Measurements from ENCODE around the gene HCN2. TPM values are rescaled to one million over a fixed set of nuclear protein-coding genes. Genes with fewer than 3 reads are reported as not detected.

HCN2 gene
- polyA plus RNA-seq, 1 donor from 2014 or later: 4.7 TPM

- no peaks in the 10 kb centered on the region for H3K27me3 ChIP-seq (ENCODE audit: insufficient read depth, low read depth, low read length)
- no peaks in the 10 kb centered on the region for H4K20me1 ChIP-seq (ENCODE audit: insufficient read depth)
- no peaks in the 10 kb centered on the region for H3K36me3 ChIP-seq (ENCODE audit: insufficient read depth, low read length)
These were observed 61.6 kb downstream of the HCN2 start for GRCh38 chr19:651114-651818.

GRCh38 chr19:651991-652390, 62.3 kb downstream of the HCN2 start:
- no peaks in the 10 kb centered on the region for H3K9me3 ChIP-seq (ENCODE audit: low read length)
- no peak overlapping the region for H3K4me3 ChIP-seq (ENCODE audit: low read length)
- H2AFZ ChIP-seq (ENCODE audit: low read depth, low read length): no peak overlapping the region
- H3K27me3 ChIP-seq (ENCODE audit: insufficient read depth, low read depth, low read length): no peaks in the 10 kb centered on the region
- H3K4me2 ChIP-seq (ENCODE audit: low read length): no peak overlapping the region
- no peak overlapping the region for H3K27ac ChIP-seq (ENCODE audit: low read length)
- no peak overlapping the region for H3K9ac ChIP-seq (ENCODE audit: low read length)
- H4K20me1 ChIP-seq (ENCODE audit: insufficient read depth): no peaks in the 10 kb centered on the region
- H3K9me2 ChIP-seq (ENCODE audit: insufficient read depth, low read length): no peaks in the 10 kb centered on the region
- peaks cover 23% of the 10 kb centered on the region for H3K79me2 ChIP-seq (replicated peaks; ENCODE audit: insufficient read depth, low read length)
- H3K36me3 ChIP-seq (ENCODE audit: insufficient read depth, low read length): no peaks in the 10 kb centered on the region
- H3F3A ChIP-seq (ENCODE audit: insufficient read depth, low read length, poor library complexity, severe bottlenecking): no peaks in the 10 kb centered on the region
- no peak for TF ChIP-seq SMC3 (conservative IDR thresholded peaks at IDR 0.05; ENCODE audit: poor library complexity)
- no peak for TF ChIP-seq TAF1 (IDR thresholded peaks at IDR 0.05; ENCODE audit: low read depth)
- no peak for TF ChIP-seq REST (IDR thresholded peaks at IDR 0.05; ENCODE audit: borderline replicate concordance)
- TF ChIP-seq MXI1 (conservative IDR thresholded peaks at IDR 0.05; ENCODE audit: poor library complexity, severe bottlenecking): no peak
- TF ChIP-seq CTCF (IDR thresholded peaks at IDR 0.05; ENCODE audit: poor library complexity, severe bottlenecking): no peak

More at GRCh38 chr19:651114-651818, 61.6 kb downstream of the HCN2 start:
- Histone ChIP-seq H3K27ac (ENCODE audit: low read length) (no peak overlapping the region), H3F3A (ENCODE audit: insufficient read depth, low read length, poor library complexity, severe bottlenecking) (no peaks in the 10 kb centered on the region), H3K9me3 (ENCODE audit: low read length) (no peaks in the 10 kb centered on the region), H3K4me2 (ENCODE audit: low read length) (no peak overlapping the region), H3K4me3 (ENCODE audit: low read length) (no peak overlapping the region), H2AFZ (ENCODE audit: low read depth, low read length) (no peak overlapping the region), H3K9ac (ENCODE audit: low read length) (no peak overlapping the region), H3K9me2 (ENCODE audit: insufficient read depth, low read length) (no peaks in the 10 kb centered on the region), H3K79me2 (replicated peaks; ENCODE audit: insufficient read depth, low read length) (peaks cover 23% of the 10 kb centered on the region)
- TF ChIP-seq EP300 (conservative IDR thresholded peaks at IDR 0.05; ENCODE audit: poor library complexity, severe bottlenecking): no peak
- TF ChIP-seq RAD21 (conservative IDR thresholded peaks at IDR 0.05): no peak
- no peak for TF ChIP-seq CTCF (IDR thresholded peaks at IDR 0.05; ENCODE audit: poor library complexity, severe bottlenecking)
- TF ChIP-seq POLR2AphosphoS5 (IDR thresholded peaks at IDR 0.05): no peak
- TF ChIP-seq TAF1 (IDR thresholded peaks at IDR 0.05; ENCODE audit: low read depth): no peak
- no peak for TF ChIP-seq MXI1 (conservative IDR thresholded peaks at IDR 0.05; ENCODE audit: poor library complexity, severe bottlenecking)
- no peak for TF ChIP-seq EZH2 (IDR thresholded peaks at IDR 0.05; ENCODE audit: borderline replicate concordance, insufficient read depth, low read length, poor library complexity, severe bottlenecking)
- TF ChIP-seq REST (IDR thresholded peaks at IDR 0.05; ENCODE audit: borderline replicate concordance): no peak
- TF ChIP-seq SMC3 (conservative IDR thresholded peaks at IDR 0.05; ENCODE audit: poor library complexity): no peak

Data from neural cell (in vitro differentiated cells).